Measurements from ENCODE around the gene IGF2BP3. TPM values are rescaled to one million over a fixed set of nuclear protein-coding genes. Genes with fewer than 3 reads are reported as not detected.

IGF2BP3 gene
- total RNA-seq, 1 experiment from 2014 or later = 120 TPM

- DNase-seq = no peak
- H3K4me3 ChIP-seq (ENCODE audit: low read length) = no peak overlapping the region
- peaks cover 11% of the 10 kb centered on the region; the same call in 1 of the 2 replicates for H3K4me1 ChIP-seq (ENCODE audit: low read length)
- H3K9me3 ChIP-seq (ENCODE audit: low read length) = no peaks in the 10 kb centered on the region
- H3K79me2 ChIP-seq (ENCODE audit: low read length) = peaks cover 37% of the 10 kb centered on the region
- no peaks in the 10 kb centered on the region for H3K9me2 ChIP-seq (replicated peaks; ENCODE audit: insufficient read depth, low read length)
- H3K36me3 ChIP-seq (ENCODE audit: insufficient read depth, low read length) = peaks cover 77% of the 10 kb centered on the region
- H4K20me1 ChIP-seq (ENCODE audit: insufficient read depth, low read depth, low read length) = no peaks in the 10 kb centered on the region
- H3K27ac ChIP-seq (ENCODE audit: low read length) = no peak overlapping the region
- H3K9ac ChIP-seq (ENCODE audit: low read length) = no peak overlapping the region
- H2AFZ ChIP-seq (ENCODE audit: low read length) = no peak overlapping the region
- no peaks in the 10 kb centered on the region for H3K27me3 ChIP-seq (ENCODE audit: low read length)
- H3K4me2 ChIP-seq (ENCODE audit: low read depth, low read length, poor library complexity, severe bottlenecking) = no peak overlapping the region
Observed at GRCh38 chr7:23347033-23347681, 123.1 kb downstream of the IGF2BP3 start.

DNA sequence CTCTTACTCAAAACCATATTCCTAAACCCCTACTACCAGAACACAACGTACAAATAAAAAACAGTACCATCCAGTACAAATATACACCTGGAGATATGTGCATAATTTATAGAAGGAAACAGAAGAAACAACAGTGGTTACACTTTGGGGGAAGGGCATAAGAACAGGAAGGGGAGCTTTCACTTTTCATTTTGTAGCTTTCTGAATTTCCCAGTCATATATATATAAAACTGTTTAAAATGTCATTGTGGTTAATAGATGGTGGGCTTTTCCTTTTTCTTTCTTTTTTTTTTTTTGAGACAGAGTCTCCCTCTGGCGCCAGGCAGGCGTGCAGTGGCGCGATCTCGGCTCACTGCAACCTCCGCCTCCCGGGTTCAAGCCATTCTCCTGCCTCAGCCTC, 124.0 kb downstream of the IGF2BP3 start:
- Histone ChIP-seq H3K79me2 (ENCODE audit: low read length) (peaks cover 30% of the 10 kb centered on the region), H3K9me2 (replicated peaks; ENCODE audit: insufficient read depth, low read length) (no peaks in the 10 kb centered on the region), H3K27me3 (ENCODE audit: low read length) (no peaks in the 10 kb centered on the region), H3K4me3 (ENCODE audit: low read length) (no peak overlapping the region), H4K20me1 (ENCODE audit: insufficient read depth, low read depth, low read length) (no peaks in the 10 kb centered on the region), H3K4me2 (ENCODE audit: low read depth, low read length, poor library complexity, severe bottlenecking) (no peak overlapping the region), H3K27ac (ENCODE audit: low read length) (no peak overlapping the region; the same call in 1 of the 2 replicates), H2AFZ (ENCODE audit: low read length) (no peak overlapping the region), H3K36me3 (ENCODE audit: insufficient read depth, low read length) (peaks cover 78% of the 10 kb centered on the region), H3K9ac (ENCODE audit: low read length) (no peak overlapping the region), H3K4me1 (ENCODE audit: low read length) (peaks cover 8% of the 10 kb centered on the region; the same call in 1 of the 2 replicates), H3K9me3 (ENCODE audit: low read length) (no peaks in the 10 kb centered on the region)
- DNase-seq = no peak

DNA sequence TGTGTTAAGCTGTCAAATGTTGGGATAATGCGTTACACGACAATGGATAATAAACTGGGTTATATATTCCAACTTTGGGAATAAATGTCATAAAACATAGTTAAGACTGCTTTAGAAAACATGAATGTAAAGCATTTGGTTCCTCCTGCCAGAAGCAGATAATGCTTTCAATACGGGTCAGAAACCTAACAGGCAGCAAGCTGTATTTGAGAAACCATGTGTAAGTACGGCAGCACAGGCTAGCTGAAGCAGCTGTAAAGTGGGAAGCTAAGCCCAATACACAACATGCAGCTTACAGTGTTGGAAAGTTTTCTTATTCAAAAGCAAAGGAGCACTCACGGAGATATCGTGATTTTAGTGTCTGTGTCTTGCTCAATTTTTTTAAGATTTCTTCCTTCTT, 124.7 kb downstream of the IGF2BP3 start:
- H3K27me3 ChIP-seq (ENCODE audit: low read length) = no peaks in the 10 kb centered on the region
- H4K20me1 ChIP-seq (ENCODE audit: insufficient read depth, low read depth, low read length) = no peaks in the 10 kb centered on the region
- H3K79me2 ChIP-seq (ENCODE audit: low read length) = peaks cover 25% of the 10 kb centered on the region
- no peak overlapping the region for H3K9ac ChIP-seq (ENCODE audit: low read length)
- H3K9me2 ChIP-seq (replicated peaks; ENCODE audit: insufficient read depth, low read length) = no peaks in the 10 kb centered on the region
- peaks cover 4% of the 10 kb centered on the region; the same call in 1 of the 2 replicates for H3K4me1 ChIP-seq (ENCODE audit: low read length)
- H3K36me3 ChIP-seq (ENCODE audit: insufficient read depth, low read length) = peaks cover 77% of the 10 kb centered on the region
- no peak overlapping the region for H3K4me3 ChIP-seq (ENCODE audit: low read length)
- no peaks in the 10 kb centered on the region for H3K9me3 ChIP-seq (ENCODE audit: low read length)
- no peak overlapping the region for H3K27ac ChIP-seq (ENCODE audit: low read length)
- H2AFZ ChIP-seq (ENCODE audit: low read length) = no peak overlapping the region
- DNase-seq = no peak
- no peak overlapping the region for H3K4me2 ChIP-seq (ENCODE audit: low read depth, low read length, poor library complexity, severe bottlenecking)

DNA sequence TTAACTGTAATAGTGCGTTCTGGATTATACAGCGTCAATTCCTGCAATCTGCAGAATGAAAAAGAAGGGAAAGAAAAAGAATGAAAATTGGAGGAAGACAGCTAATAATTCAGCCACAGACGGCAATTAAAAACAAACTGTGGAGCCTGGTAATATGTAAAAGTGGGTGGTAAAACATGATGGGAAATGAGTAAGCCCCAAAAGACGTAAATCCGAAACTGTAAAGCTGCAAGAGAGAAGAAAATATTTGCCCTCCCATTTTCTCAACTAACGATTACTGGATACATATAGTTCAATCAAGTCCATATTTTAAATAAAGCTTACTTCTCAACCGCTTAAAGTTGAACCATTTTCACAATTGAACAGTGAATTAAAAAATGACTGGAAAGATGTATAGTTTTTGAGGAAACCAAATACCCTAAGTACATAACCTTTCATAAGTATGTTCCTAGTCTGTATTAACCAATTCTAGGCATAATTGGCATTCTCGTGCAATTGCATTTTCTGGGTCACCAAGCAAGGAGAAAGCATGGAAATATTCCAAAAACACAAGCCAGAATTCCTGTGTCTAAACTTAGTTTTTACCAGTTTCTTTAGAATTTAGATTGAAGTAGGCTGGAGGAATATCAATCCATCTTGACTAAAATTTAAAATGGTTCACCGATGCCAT, 126.3 kb downstream of the IGF2BP3 start:
- Histone ChIP-seq H3K4me3 (ENCODE audit: low read length) (no peak overlapping the region), H3K9me3 (ENCODE audit: low read length) (no peaks in the 10 kb centered on the region), H3K9ac (ENCODE audit: low read length) (no peak overlapping the region), H3K27ac (ENCODE audit: low read length) (no peak overlapping the region), H3K27me3 (ENCODE audit: low read length) (no peaks in the 10 kb centered on the region), H3K4me2 (ENCODE audit: low read depth, low read length, poor library complexity, severe bottlenecking) (no peak overlapping the region), H2AFZ (ENCODE audit: low read length) (no peak overlapping the region), H4K20me1 (ENCODE audit: insufficient read depth, low read depth, low read length) (no peaks in the 10 kb centered on the region), H3K36me3 (ENCODE audit: insufficient read depth, low read length) (peaks cover 85% of the 10 kb centered on the region), H3K4me1 (ENCODE audit: low read length) (no peaks in the 10 kb centered on the region), H3K79me2 (ENCODE audit: low read length) (peaks cover 13% of the 10 kb centered on the region; the same call in 1 of the 2 replicates), H3K9me2 (replicated peaks; ENCODE audit: insufficient read depth, low read length) (no peaks in the 10 kb centered on the region)
- no peak for DNase-seq

DNA sequence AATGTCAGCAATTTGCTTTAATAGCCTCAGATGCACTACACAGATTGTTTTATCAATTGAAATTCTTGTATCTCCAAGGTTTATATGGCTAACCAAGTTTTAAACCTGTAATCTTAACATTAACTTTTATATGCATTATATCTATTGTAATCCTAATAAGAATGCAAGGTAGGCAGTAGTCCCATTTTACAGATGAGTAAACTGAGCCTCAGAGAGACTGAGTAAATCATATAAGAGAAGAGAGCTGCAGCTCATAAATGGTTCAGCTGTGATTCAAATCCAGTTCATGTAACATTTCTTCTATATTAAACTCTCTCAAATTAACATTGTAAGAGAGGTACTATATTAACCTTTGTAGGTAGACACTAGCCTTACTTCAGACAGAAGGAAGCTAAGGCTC, 127.2 kb downstream of the IGF2BP3 start:
- H3K9me2 ChIP-seq (replicated peaks; ENCODE audit: insufficient read depth, low read length) = no peaks in the 10 kb centered on the region
- H3K4me2 ChIP-seq (ENCODE audit: low read depth, low read length, poor library complexity, severe bottlenecking) = no peak overlapping the region
- no peaks in the 10 kb centered on the region for H3K4me1 ChIP-seq (ENCODE audit: low read length)
- no peak for DNase-seq
- peaks cover 88% of the 10 kb centered on the region for H3K36me3 ChIP-seq (ENCODE audit: insufficient read depth, low read length)
- no peaks in the 10 kb centered on the region for H3K27me3 ChIP-seq (ENCODE audit: low read length)
- H3K9me3 ChIP-seq (ENCODE audit: low read length) = no peaks in the 10 kb centered on the region
- H3K9ac ChIP-seq (ENCODE audit: low read length) = no peak overlapping the region
- peaks cover 10% of the 10 kb centered on the region; the same call in 1 of the 2 replicates for H3K79me2 ChIP-seq (ENCODE audit: low read length)
- no peak overlapping the region for H3K4me3 ChIP-seq (ENCODE audit: low read length)
- no peaks in the 10 kb centered on the region for H4K20me1 ChIP-seq (ENCODE audit: insufficient read depth, low read depth, low read length)
- H3K27ac ChIP-seq (ENCODE audit: low read length) = no peak overlapping the region
- no peak overlapping the region for H2AFZ ChIP-seq (ENCODE audit: low read length)

DNA sequence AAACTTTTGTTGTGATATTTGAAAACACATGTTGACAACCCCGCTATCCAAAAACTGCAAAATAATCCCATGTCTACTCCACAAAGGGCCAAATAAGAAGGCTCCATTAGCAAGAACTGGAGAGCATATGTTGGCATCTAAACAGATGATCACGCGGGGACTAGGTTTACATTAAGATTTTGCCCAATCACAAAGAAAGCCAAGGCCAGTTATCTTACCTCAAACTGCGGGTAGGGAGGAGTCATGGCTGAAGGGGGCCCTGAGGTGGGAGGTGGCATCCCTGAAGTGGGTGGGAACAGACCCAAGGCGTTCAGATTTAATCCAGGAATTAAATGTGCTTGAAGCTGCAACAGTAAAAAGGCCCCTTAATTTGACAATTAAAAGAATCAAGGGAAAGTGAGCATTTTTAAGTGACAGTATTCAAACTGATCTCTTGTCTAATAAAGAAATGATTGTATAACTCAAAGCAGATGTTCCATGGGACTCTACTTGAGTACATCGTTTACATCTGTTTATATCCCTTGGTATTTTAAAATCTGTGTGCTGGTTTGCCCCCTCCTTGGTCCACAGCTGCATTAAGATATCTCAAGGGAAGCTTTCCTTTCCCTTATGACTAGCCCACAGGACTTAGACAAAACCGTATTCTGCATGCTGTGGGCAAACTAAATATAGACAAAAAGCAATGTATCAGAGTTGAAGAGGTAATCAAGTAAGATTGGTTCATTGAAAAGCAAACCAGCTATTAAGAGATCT, 128.3 kb downstream of the IGF2BP3 start:
- peaks cover 13% of the 10 kb centered on the region; the same call in 1 of the 2 replicates for H3K79me2 ChIP-seq (ENCODE audit: low read length)
- no peak overlapping the region for H3K27ac ChIP-seq (ENCODE audit: low read length)
- H3K4me1 ChIP-seq (ENCODE audit: low read length) = no peaks in the 10 kb centered on the region

GRCh38 chr7:23338863-23339262, 131.4 kb downstream of the IGF2BP3 start:
- H3K9me2 ChIP-seq (replicated peaks; ENCODE audit: insufficient read depth, low read length) = no peaks in the 10 kb centered on the region
- H3K4me3 ChIP-seq (ENCODE audit: low read length) = no peak overlapping the region
- H3K27me3 ChIP-seq (ENCODE audit: low read length) = no peaks in the 10 kb centered on the region
- no peak overlapping the region for H3K27ac ChIP-seq (ENCODE audit: low read length)
- H3K9me3 ChIP-seq (ENCODE audit: low read length) = no peaks in the 10 kb centered on the region
- H3K36me3 ChIP-seq (ENCODE audit: insufficient read depth, low read length) = peaks cover 77% of the 10 kb centered on the region
- no peak overlapping the region for H3K9ac ChIP-seq (ENCODE audit: low read length)
- H2AFZ ChIP-seq (ENCODE audit: low read length) = no peak overlapping the region
- no peaks in the 10 kb centered on the region for H3K4me1 ChIP-seq (ENCODE audit: low read length)
- DNase-seq = no peak
- peaks cover 18% of the 10 kb centered on the region for H3K79me2 ChIP-seq (ENCODE audit: low read length)
- H3K4me2 ChIP-seq (ENCODE audit: low read depth, low read length, poor library complexity, severe bottlenecking) = no peak overlapping the region
- no peaks in the 10 kb centered on the region for H4K20me1 ChIP-seq (ENCODE audit: insufficient read depth, low read depth, low read length)

More for the DNA sequence above, 128.3 kb downstream of the IGF2BP3 start:
- no peaks in the 10 kb centered on the region for H3K27me3 ChIP-seq (ENCODE audit: low read length)
- H3K4me3 ChIP-seq (ENCODE audit: low read length) = no peak overlapping the region
- H3K4me2 ChIP-seq (ENCODE audit: low read depth, low read length, poor library complexity, severe bottlenecking) = no peak overlapping the region
- no peaks in the 10 kb centered on the region for H3K9me2 ChIP-seq (replicated peaks; ENCODE audit: insufficient read depth, low read length)
- DNase-seq = no peak
- H3K36me3 ChIP-seq (ENCODE audit: insufficient read depth, low read length) = peaks cover 87% of the 10 kb centered on the region
- no peaks in the 10 kb centered on the region for H4K20me1 ChIP-seq (ENCODE audit: insufficient read depth, low read depth, low read length)
- H2AFZ ChIP-seq (ENCODE audit: low read length) = no peak overlapping the region
- H3K9ac ChIP-seq (ENCODE audit: low read length) = no peak overlapping the region
- H3K9me3 ChIP-seq (ENCODE audit: low read length) = no peaks in the 10 kb centered on the region

DNA sequence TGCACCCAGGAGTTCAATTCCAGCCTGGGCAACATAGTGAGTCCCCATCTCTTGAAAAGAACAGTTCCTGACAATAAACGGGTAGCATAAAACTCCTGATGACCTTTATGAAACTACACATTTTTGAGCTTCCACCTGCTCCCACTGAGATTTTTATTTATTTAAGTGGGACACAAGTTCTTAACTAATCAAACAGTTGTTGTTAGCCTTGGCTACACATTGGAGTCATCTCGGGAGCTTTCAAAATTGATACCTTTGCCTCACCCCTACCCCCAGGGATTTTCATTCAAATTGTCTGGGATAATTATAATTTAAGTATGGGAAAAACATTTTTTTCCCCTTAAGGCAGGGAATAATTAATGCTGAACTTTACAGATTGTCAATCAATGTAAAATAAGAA, 131.9 kb downstream of the IGF2BP3 start:
- Histone ChIP-seq H3K4me3 (ENCODE audit: low read length) (no peak overlapping the region), H3K27me3 (ENCODE audit: low read length) (no peaks in the 10 kb centered on the region), H3K4me1 (ENCODE audit: low read length) (no peaks in the 10 kb centered on the region), H2AFZ (ENCODE audit: low read length) (no peak overlapping the region), H4K20me1 (ENCODE audit: insufficient read depth, low read depth, low read length) (no peaks in the 10 kb centered on the region), H3K79me2 (ENCODE audit: low read length) (peaks cover 18% of the 10 kb centered on the region), H3K27ac (ENCODE audit: low read length) (no peak overlapping the region), H3K9me2 (replicated peaks; ENCODE audit: insufficient read depth, low read length) (no peaks in the 10 kb centered on the region), H3K36me3 (ENCODE audit: insufficient read depth, low read length) (peaks cover 76% of the 10 kb centered on the region), H3K4me2 (ENCODE audit: low read depth, low read length, poor library complexity, severe bottlenecking) (no peak overlapping the region), H3K9me3 (ENCODE audit: low read length) (no peaks in the 10 kb centered on the region), H3K9ac (ENCODE audit: low read length) (no peak overlapping the region)
- no peak for DNase-seq

Measured in Karpas-422 (cell line).